ENCODE data around the gene CNST. TPM values are rescaled to one million over a fixed set of nuclear protein-coding genes. Genes with fewer than 3 reads are reported as not detected.
"Not testable (repeated sequence)": the region's sequence is repeated elsewhere in the genome, so short reads cannot be mapped to it uniquely, and the experiment has no call there.

CNST gene
- total RNA-seq, 1 donor, result 58.8 TPM

- Histone ChIP-seq H3K4me3 (ENCODE audit: low read length) (no peak overlapping the region), H3K9me3 (ENCODE audit: low read depth, low read length) (no peaks in the 10 kb centered on the region), H3K27me3 (ENCODE audit: insufficient read depth, low read length) (no peaks in the 10 kb centered on the region), H3K4me1 (ENCODE audit: insufficient read depth, low read length) (peaks cover 57% of the 10 kb centered on the region)
Observed at GRCh38 chr1:246709196-246709595, 142.9 kb downstream of the CNST start.

GRCh38 chr1:246709835-246710234, 143.6 kb downstream of the CNST start:
- no peaks in the 10 kb centered on the region for H3K27me3 ChIP-seq (ENCODE audit: insufficient read depth, low read length)
- H3K9me3 ChIP-seq (ENCODE audit: low read depth, low read length), result no peaks in the 10 kb centered on the region
- peaks cover 54% of the 10 kb centered on the region for H3K4me1 ChIP-seq (ENCODE audit: insufficient read depth, low read length)
- H3K4me3 ChIP-seq (ENCODE audit: low read length), result no peak overlapping the region

DNA sequence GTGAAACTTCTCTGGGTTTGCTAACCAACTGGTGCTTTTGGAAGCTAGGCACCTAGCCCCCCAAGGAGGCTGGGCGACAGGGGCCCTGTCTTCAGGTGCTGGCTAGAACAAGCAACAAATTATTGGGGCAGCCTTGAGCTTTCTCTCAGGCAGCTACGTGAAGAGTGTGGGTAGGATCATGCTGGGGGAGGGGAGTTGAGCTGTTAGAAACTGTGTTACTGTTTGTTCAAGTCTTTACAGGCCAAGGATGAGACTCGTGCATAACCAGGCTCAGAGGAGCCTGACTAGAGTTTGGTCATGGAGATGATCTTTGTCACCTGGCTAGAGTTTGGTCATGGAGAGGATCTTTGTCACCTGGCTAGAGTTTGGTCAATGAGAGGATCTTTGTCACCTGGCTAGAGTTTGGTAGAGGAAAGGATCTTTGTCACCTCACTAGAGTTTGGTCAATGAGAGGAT, 145.3 kb downstream of the CNST start:
- no peak overlapping the region for H3K4me3 ChIP-seq (ENCODE audit: low read length)

DNA sequence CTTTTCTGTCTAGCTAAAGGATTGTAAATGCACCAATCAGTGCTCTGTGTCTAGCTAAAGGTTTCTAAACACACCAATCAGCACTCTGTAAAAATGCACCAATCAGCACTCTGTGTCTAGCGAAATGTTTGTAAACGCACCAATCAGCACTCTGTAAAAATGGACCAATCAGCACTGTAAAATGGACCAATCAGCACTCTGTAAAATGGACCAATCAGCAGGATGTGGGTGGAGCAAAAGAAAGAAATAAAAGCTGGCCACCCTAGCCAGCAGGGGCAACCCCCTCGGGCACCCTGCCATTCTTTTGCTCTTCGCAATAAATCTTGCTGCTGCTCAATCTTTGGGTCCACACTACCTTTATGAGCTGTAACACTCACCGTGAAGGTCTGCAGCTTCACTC, 146.2 kb downstream of the CNST start:
- H3K9me3 ChIP-seq (ENCODE audit: low read depth, low read length); H3K4me3 ChIP-seq (ENCODE audit: low read length); H3K27me3 ChIP-seq (ENCODE audit: insufficient read depth, low read length): not testable (repeated sequence)
- peaks cover 30% of the 10 kb centered on the region for H3K4me1 ChIP-seq (ENCODE audit: insufficient read depth, low read length)

More for the DNA sequence above, 145.3 kb downstream of the CNST start:
- peaks cover 38% of the 10 kb centered on the region for H3K4me1 ChIP-seq (ENCODE audit: insufficient read depth, low read length)
- H3K9me3 ChIP-seq (ENCODE audit: low read depth, low read length), result no peaks in the 10 kb centered on the region
- no peaks in the 10 kb centered on the region for H3K27me3 ChIP-seq (ENCODE audit: insufficient read depth, low read length)

Other genes starting within 250 kb of the CNST start
- 18.2 TPM for gene SMYD3, start 59.2 kb upstream of the CNST start, total RNA-seq
- 17.2 TPM for gene TFB2M, start 195 bp upstream of the CNST start, total RNA-seq
- gene SCCPDH, start 158.0 kb downstream of the CNST start, total RNA-seq, result 8.6 TPM

Measured in mononuclear cell (primary cell).